SK-N-SH (cell line): ENCODE data around the gene INPP5A. TPM values are rescaled to one million over a fixed set of nuclear protein-coding genes. Genes with fewer than 3 reads are reported as not detected.

ENCODE experiments used
- CHD2 ChIP-seq: fragments of 150-350 bp; IDR thresholded peaks from 2 replicates; pipeline ENCODE4 v1.6.1; 2018; ENCODE audit warnings: low read length; ENCODE audit not compliant: partially characterized antibody
- CTCF ChIP-seq: fragments of 200-600 bp; sonication (generic); IDR thresholded peaks from 2 replicates; pipeline ENCODE4 v1.6.1; 2017; ENCODE audit warnings: antibody characterized with exemption, mild to moderate bottlenecking, moderate library complexity
- EP300 ChIP-seq, 2 experiments: IDR thresholded peaks; 2 replicates each; pipeline versions ENCODE4 v1.4.0 to v1.6.1; 2012; ENCODE audit warnings: borderline replicate concordance in 1 of 2, low read depth in 1 of 2, low read length in 1 of 2
- MEF2A ChIP-seq: IDR thresholded peaks from 2 replicates; pipeline ENCODE4 v1.4.0; 2012; ENCODE audit warnings: low read depth, borderline replicate concordance
- PBX3 ChIP-seq: IDR thresholded peaks from 2 replicates; pipeline ENCODE4; 2012
- REST ChIP-seq: IDR thresholded peaks from 2 replicates; pipeline ENCODE4 v1.6.1; 2012; ENCODE audit warnings: mild to moderate bottlenecking, low read depth, low read length, moderate library complexity
- RFX5 ChIP-seq: IDR thresholded peaks from 2 replicates; pipeline ENCODE4 v1.6.1; 2012; ENCODE audit warnings: mild to moderate bottlenecking, improper control_type of control experiment, low read length
- SIN3A ChIP-seq: IDR thresholded peaks from 2 replicates; pipeline ENCODE4 v1.6.1; 2012; ENCODE audit warnings: low read depth, mild to moderate bottlenecking, low read length, moderate library complexity, borderline replicate concordance
- TAF1 ChIP-seq: IDR thresholded peaks from 2 replicates; pipeline ENCODE4 v1.6.1; 2012; ENCODE audit warnings: low read depth, mild to moderate bottlenecking, low read length, moderate library complexity, borderline replicate concordance
- USF1 ChIP-seq: IDR thresholded peaks from 2 replicates; pipeline ENCODE4 v1.4.0; 2012; ENCODE audit warnings: low read depth, borderline replicate concordance
- ZBTB33 ChIP-seq: IDR thresholded peaks from 2 replicates; pipeline ENCODE4 v1.4.0; 2012; ENCODE audit warnings: low read depth, borderline replicate concordance
- polyA plus RNA-seq, 3 experiments: library from polyadenylated mRNA; depleted of rRNA; stranded (reverse); fragments of >200 nt; gene quantifications; 2 replicates each; pipeline ENCODE4 v1.2.3, GENCODE V29; 2012

Gene INPP5A
- polyA plus RNA-seq, 1 of the 3 experiments (the other 2 are of a cell fraction) = 12.0 TPM

- no peak for TF ChIP-seq REST
- no peak for TF ChIP-seq TAF1
- no peak for TF ChIP-seq MEF2A
- no peak for TF ChIP-seq USF1
- no peak for TF ChIP-seq EP300 (IDR thresholded peaks at IDR 0.05; ENCODE audit: borderline replicate concordance in 1 of 2, low read depth in 1 of 2, low read length in 1 of 2)
- TF ChIP-seq CTCF = no peak
- TF ChIP-seq CHD2 = no peak
- no peak for TF ChIP-seq RFX5
- TF ChIP-seq ZBTB33 = no peak
- TF ChIP-seq PBX3 = no peak
- TF ChIP-seq SIN3A = no peak
These were observed 192.4 kb downstream of the INPP5A start (continued) for GRCh38 chr10:132729810-132730572.
